Epithelial cell of esophagus (primary cell): ENCODE results near the gene SORCS1.

Experiments used
- DNase-seq: peaks from one replicate; pipeline ENCODE4 v3.0.0; 2010; ENCODE audit warnings: low read depth
- H3K4me3 ChIP-seq: 2 replicates; pipeline ENCODE4 v1.5.1; 2011; ENCODE audit warnings: mild to moderate bottlenecking, low read length, control low read depth
- TF ChIP-seq, protein P1 (sequence below): IDR thresholded peaks from 2 replicates; pipeline ENCODE4 v1.5.1; 2011; ENCODE audit warnings: low read depth, mild to moderate bottlenecking, low read length, control low read depth, inconsistent platforms; ENCODE audit not compliant: insufficient read depth; ENCODE audit errors: missing control alignments

The SORCS1 gene

DNA sequence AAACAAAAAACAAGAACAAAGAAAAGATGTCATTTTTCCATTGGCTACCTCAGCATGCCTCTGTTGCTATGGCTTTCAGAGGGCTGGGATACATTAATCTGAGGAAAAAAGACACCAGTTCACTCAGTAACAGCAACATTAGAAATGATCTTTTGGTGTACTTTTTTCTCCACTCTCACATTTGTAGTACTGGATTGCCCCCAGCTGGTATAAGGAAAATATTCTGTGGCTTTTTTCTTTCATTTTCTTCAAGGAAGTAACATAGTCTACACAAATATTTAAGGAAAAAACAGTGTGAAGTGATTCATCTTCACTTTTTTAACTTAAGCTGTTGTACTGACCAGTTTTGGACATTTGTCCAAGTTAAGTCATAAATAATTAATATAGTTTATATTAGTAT, 482.3 kb downstream of the SORCS1 start:
- peak; percentile 11 for DNase-seq
- H3K4me3 ChIP-seq, result no peak overlapping the region
- TF ChIP-seq, protein P1, sequence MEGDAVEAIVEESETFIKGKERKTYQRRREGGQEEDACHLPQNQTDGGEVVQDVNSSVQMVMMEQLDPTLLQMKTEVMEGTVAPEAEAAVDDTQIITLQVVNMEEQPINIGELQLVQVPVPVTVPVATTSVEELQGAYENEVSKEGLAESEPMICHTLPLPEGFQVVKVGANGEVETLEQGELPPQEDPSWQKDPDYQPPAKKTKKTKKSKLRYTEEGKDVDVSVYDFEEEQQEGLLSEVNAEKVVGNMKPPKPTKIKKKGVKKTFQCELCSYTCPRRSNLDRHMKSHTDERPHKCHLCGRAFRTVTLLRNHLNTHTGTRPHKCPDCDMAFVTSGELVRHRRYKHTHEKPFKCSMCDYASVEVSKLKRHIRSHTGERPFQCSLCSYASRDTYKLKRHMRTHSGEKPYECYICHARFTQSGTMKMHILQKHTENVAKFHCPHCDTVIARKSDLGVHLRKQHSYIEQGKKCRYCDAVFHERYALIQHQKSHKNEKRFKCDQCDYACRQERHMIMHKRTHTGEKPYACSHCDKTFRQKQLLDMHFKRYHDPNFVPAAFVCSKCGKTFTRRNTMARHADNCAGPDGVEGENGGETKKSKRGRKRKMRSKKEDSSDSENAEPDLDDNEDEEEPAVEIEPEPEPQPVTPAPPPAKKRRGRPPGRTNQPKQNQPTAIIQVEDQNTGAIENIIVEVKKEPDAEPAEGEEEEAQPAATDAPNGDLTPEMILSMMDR, result no peak

DNA sequence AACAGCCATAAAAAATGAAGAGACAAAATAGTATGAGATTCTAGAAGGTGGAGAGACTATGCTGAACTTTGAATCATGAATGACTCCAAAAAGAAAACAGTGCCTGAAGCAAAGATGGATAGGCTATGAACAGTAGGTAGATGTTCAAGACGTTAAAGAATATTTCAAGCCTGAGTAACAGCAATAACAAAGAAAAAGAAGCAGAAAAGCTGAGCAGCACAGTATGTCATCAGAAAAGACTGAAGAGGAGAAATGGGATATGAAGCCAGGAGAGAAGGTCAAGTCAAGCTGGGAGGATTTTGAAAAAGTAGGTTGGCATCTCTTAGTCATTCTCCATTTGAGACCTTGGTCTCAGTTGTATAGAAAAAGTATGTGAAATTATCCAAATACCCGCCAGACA, 484.4 kb downstream of the SORCS1 start:
- TF ChIP-seq, protein P1, result no peak
- DNase-seq, result no peak
- H3K4me3 ChIP-seq, result no peak overlapping the region

DNA sequence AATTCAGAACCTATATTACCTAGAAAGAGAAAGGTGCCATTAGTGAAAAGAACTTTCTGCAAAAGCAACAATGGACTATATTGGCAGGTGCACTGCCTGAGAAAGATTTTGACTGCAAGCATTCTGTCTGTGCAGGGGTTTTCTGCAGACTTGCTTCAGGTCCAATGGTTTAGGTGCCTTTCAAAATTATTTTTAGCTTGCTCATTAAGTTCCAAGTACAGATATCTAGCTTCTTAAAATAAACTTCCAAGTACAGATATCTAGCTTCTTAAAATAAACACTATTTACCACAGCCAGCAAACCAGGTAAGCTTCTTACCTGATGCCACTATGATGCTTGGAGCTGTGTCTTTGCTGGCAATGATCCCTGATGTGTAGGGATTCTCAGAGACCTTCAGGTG, 485.2 kb downstream of the SORCS1 start:
- no peak overlapping the region for H3K4me3 ChIP-seq
- no peak for DNase-seq
- TF ChIP-seq, protein P1, result no peak

- no peak overlapping the region for H3K4me3 ChIP-seq
- DNase-seq, result no peak
Measured at GRCh38 chr10:106672517-106673175, 491.9 kb downstream of the SORCS1 start.

DNA sequence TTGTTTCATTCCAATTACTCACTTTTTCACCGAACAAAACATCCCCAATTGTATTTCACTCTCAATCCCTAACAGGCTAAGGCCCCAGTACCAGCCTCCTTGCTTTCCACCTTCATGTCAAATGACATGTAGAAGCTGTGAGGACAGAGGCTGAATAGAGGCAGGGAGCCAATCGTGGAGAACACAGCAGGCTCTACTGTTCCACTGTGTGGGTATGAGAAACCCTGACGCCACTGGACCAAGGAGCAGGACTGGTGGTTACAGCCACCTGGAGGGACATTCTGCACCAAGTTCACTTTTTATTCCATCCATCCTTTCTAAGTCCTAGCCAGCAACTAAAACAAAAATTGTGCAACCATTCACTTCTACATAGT, 502.8 kb downstream of the SORCS1 start:
- no peak overlapping the region for H3K4me3 ChIP-seq
- DNase-seq, result no peak
- TF ChIP-seq, protein P1, result no peak

More at GRCh38 chr10:106672517-106673175, 491.9 kb downstream of the SORCS1 start:
- TF ChIP-seq, protein P1, result no peak

- H3K4me3 ChIP-seq, result no peak overlapping the region
- TF ChIP-seq, protein P1, result no peak
- no peak for DNase-seq
Measured at GRCh38 chr10:106661133-106661766, 503.3 kb downstream of the SORCS1 start.

DNA sequence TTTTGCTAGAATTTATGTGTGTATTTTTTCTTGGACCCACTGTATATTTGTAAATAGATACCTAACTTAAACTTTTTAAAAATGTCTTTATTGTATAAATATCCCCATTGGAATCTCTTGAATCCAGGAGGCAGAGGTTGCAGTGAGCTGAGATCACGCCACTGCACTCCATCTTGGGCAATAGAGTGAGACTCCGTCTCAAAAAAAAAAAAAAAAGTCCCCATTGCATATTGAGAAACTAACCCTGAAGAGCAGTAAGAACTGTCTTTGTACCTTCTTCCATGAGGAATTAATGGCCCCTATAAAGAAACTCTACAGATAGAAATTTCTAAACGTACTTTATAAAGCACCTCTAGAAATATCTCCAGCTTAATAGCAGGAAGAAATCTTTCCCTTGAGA, 504.0 kb downstream of the SORCS1 start:
- TF ChIP-seq, protein P1, result no peak
- DNase-seq, result no peak

More for the DNA sequence above, 504.0 kb downstream of the SORCS1 start:
- H3K4me3 ChIP-seq, result no peak overlapping the region
